Measurements from ENCODE around the gene MFN2. TPM values are rescaled to one million over a fixed set of nuclear protein-coding genes. Genes with fewer than 3 reads are reported as not detected.

MFN2 gene
- polyA plus RNA-seq, 1 of the 3 experiments (the other 2 are of a cell fraction): 43.2 TPM

- TF ChIP-seq, protein P1, sequence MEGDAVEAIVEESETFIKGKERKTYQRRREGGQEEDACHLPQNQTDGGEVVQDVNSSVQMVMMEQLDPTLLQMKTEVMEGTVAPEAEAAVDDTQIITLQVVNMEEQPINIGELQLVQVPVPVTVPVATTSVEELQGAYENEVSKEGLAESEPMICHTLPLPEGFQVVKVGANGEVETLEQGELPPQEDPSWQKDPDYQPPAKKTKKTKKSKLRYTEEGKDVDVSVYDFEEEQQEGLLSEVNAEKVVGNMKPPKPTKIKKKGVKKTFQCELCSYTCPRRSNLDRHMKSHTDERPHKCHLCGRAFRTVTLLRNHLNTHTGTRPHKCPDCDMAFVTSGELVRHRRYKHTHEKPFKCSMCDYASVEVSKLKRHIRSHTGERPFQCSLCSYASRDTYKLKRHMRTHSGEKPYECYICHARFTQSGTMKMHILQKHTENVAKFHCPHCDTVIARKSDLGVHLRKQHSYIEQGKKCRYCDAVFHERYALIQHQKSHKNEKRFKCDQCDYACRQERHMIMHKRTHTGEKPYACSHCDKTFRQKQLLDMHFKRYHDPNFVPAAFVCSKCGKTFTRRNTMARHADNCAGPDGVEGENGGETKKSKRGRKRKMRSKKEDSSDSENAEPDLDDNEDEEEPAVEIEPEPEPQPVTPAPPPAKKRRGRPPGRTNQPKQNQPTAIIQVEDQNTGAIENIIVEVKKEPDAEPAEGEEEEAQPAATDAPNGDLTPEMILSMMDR (IDR thresholded peaks at IDR 0.05): no peak
- TF ChIP-seq IRF3 (IDR thresholded peaks at IDR 0.05; ENCODE audit: low read depth, low read length) (no peak), JUND (IDR thresholded peaks at IDR 0.05) (no peak; the same call in 1 of the 2 replicates), RXRA (IDR thresholded peaks at IDR 0.05; ENCODE audit: borderline replicate concordance, low read depth) (no peak)
These were observed 2.6 kb upstream of the MFN2 start (continued) for GRCh38 chr1:11977625-11978024.

GRCh38 chr1:11978301-11978700 is 1.9 kb upstream of the MFN2 start:
- H3K4me1 ChIP-seq (ENCODE audit: control insufficient read depth in 1 of 2, insufficient read depth in 2 of 2, low read depth in 1 of 2, low read length in 1 of 2): peaks cover 27 to 34% of the 10 kb centered on the region in 2 experiments; a peak in 2 of 4 replicates
- H3K9ac ChIP-seq: no peak overlapping the region
- WGBS (ENCODE audit: low lambda C conversion rate): 96% methylated on average over 8 of the region's 8 CpGs
- DNase-seq: no peak
- H3K36me3 ChIP-seq (replicated peaks in 1 of 2; ENCODE audit: control insufficient read depth in 1 of 2, insufficient read depth in 2 of 2, low read length in 1 of 2): peaks cover 18 to 19% of the 10 kb centered on the region in 2 experiments
- no peaks in the 10 kb centered on the region for H3K27me3 ChIP-seq (ENCODE audit: insufficient read depth)
- no peaks in the 10 kb centered on the region for H3K9me3 ChIP-seq
- H2AFZ ChIP-seq (ENCODE audit: low read depth): no peak overlapping the region
- TF ChIP-seq ELF1 (IDR thresholded peaks at IDR 0.05) (no peak), SIN3A (IDR thresholded peaks at IDR 0.05; ENCODE audit: borderline replicate concordance, low read depth, low read length) (no peak), SMC3 (IDR thresholded peaks at IDR 0.05; ENCODE audit: low read depth, low read length) (no peak), RXRA (IDR thresholded peaks at IDR 0.05; ENCODE audit: borderline replicate concordance, low read depth) (no peak), NRF1 (IDR thresholded peaks at IDR 0.05; ENCODE audit: low read depth, low read length) (no peak), MAX (IDR thresholded peaks at IDR 0.05; ENCODE audit: low read depth) (no peak), MXI1 (IDR thresholded peaks at IDR 0.05; ENCODE audit: low read depth, low read length) (no peak), REST (IDR thresholded peaks at IDR 0.05; ENCODE audit: low read depth, low read length) (no peak), FOSL2 (IDR thresholded peaks at IDR 0.05; ENCODE audit: borderline replicate concordance, low read depth) (no peak), FOXM1 (IDR thresholded peaks at IDR 0.05; ENCODE audit: low read depth) (no peak), GATA2 (CRISPR knock-in tag; IDR thresholded peaks at IDR 0.05) (no peak), GABPA (IDR thresholded peaks at IDR 0.05; ENCODE audit: low read depth) (no peak), RCOR1 (IDR thresholded peaks at IDR 0.05; ENCODE audit: low read length) (no peak), TCF12 (IDR thresholded peaks at IDR 0.05) (no peak), POLR2AphosphoS5 (IDR thresholded peaks at IDR 0.05; ENCODE audit: low read depth, low read length) (no peak), USF2 (IDR thresholded peaks at IDR 0.05; ENCODE audit: borderline replicate concordance, low read depth, low read length) (no peak)
- TF ChIP-seq, protein P1 (IDR thresholded peaks at IDR 0.05): no peak
- TF ChIP-seq, protein P2, sequence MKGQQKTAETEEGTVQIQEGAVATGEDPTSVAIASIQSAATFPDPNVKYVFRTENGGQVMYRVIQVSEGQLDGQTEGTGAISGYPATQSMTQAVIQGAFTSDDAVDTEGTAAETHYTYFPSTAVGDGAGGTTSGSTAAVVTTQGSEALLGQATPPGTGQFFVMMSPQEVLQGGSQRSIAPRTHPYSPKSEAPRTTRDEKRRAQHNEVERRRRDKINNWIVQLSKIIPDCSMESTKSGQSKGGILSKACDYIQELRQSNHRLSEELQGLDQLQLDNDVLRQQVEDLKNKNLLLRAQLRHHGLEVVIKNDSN (IDR thresholded peaks at IDR 0.05; ENCODE audit: borderline replicate concordance, low read depth): no peak
- CTCF ChIA-PET: interaction anchor here (1.6 to 2.4 kb wide), 2 partner anchors 11 kb away, joined by 3 to 9 read pairs; no protein-coding TSS in a partner anchor
- no peaks in the 10 kb centered on the region for H3K9me2 ChIP-seq
- H4K20me1 ChIP-seq (ENCODE audit: insufficient read depth): no peaks in the 10 kb centered on the region
- peaks cover 26% of the 10 kb centered on the region for H3F3A ChIP-seq (replicated peaks; ENCODE audit: insufficient read depth)
- peaks cover 30% of the 10 kb centered on the region for H3K79me2 ChIP-seq (ENCODE audit: insufficient read depth)
- no peak overlapping the region for H3K4me3 ChIP-seq (ENCODE audit: low read depth in 2 of 2, low read length in 1 of 2)
- peak overlapping the region; percentile 61; the same call in 1 of the 2 replicates for H3K4me2 ChIP-seq
- peak overlapping the region; percentile 40 to 79 for H3K27ac ChIP-seq (ENCODE audit: low read depth in 2 of 2, low read length in 1 of 2)
- POLR2A ChIA-PET: interaction anchor here (1.0 to 1.1 kb wide), 2 partner anchors 48 to 49 kb away, joined by 3 read pairs; no protein-coding TSS in a partner anchor

All from SK-N-SH (cell line).